Lower leg skin (tissue), 4 donors: ENCODE results near the gene BCAT1. TPM values are rescaled to one million over a fixed set of nuclear protein-coding genes. Genes with fewer than 3 reads are reported as not detected.

Experiments used
- DNase-seq, 2 donors: peaks; one replicate each; pipeline ENCODE4 v3.0.0-alpha.2; 2019; ENCODE audit warnings: low spot score in 2 of 2
- H3K4me3 ChIP-seq: fragments of 200-600 bp; sonication (generic); 2 replicates; pipeline ENCODE4 v1.5.1; 2017; ENCODE audit warnings: mild to moderate bottlenecking, low read depth; ENCODE audit not compliant: poor library complexity, severe bottlenecking
- CTCF ChIP-seq, 3 donors: fragments of 450-650 bp; IDR thresholded peaks; one replicate each; pipeline ENCODE4 v1.5.1; 2016; ENCODE audit warnings: antibody characterized with exemption in 3 of 3, mild to moderate bottlenecking in 3 of 3, moderate library complexity in 2 of 3
- POLR2A ChIP-seq, 2 donors: fragments of 450-650 bp; IDR thresholded peaks; one replicate each; pipeline ENCODE4 v1.6.1; 2016 to 2017; ENCODE audit warnings: antibody characterized with exemption in 2 of 2, mild to moderate bottlenecking in 1 of 2, moderate library complexity in 1 of 2
- WGBS, 2 donors: methylation state at CpG; one replicate each; pipeline ENCODE4 v1.1.5; 2018; 5-methylcytosine and 5-hydroxymethylcytosine counted together
- intact Hi-C: fragments of 100-400 bp; cut with DNase I; formaldehyde crosslinking; loops from one replicate; pipeline ENCODE4 v1.15.0; 2023; ENCODE audit warnings: low total_unique reads
- total RNA-seq, 4 donors: library from RNA; depleted of rRNA; stranded (reverse); fragments of >200 nt; gene quantifications; one replicate each; pipeline ENCODE4 v1.1.0, GENCODE V29; 2016

Gene BCAT1
- total RNA-seq, 4 donors from 2014 or later: 1.0 to 4.6 (median 2.8) TPM

GRCh38 chr12:24803430-24804245 lies 145.3 kb downstream of the BCAT1 start:
- 23 to 34% methylated on average over 5 of the region's 5 CpGs for WGBS, 2 donors
- intact Hi-C loops: no loop called here
- TF ChIP-seq POLR2A (IDR thresholded peaks at IDR 0.05): no peak
- TF ChIP-seq CTCF (IDR thresholded peaks at IDR 0.05): no peak
- DNase-seq: no peak
- H3K4me3 ChIP-seq: no peak overlapping the region

- no peak for TF ChIP-seq CTCF (IDR thresholded peaks at IDR 0.05)
- no peak for TF ChIP-seq POLR2A (IDR thresholded peaks at IDR 0.05)
These were observed 150.6 kb downstream of the BCAT1 start for GRCh38 chr12:24798335-24798734.

GRCh38 chr12:24797901-24798300 lies 151.0 kb downstream of the BCAT1 start:
- 89 to 96% methylated on average over 2 of the region's 2 CpGs for WGBS, 2 donors
- DNase-seq: no peak
- no peak for TF ChIP-seq POLR2A (IDR thresholded peaks at IDR 0.05)
- no peak for TF ChIP-seq CTCF (IDR thresholded peaks at IDR 0.05)
- intact Hi-C loops: no loop called here
- H3K4me3 ChIP-seq: no peak overlapping the region

More at GRCh38 chr12:24798335-24798734, 150.6 kb downstream of the BCAT1 start:
- intact Hi-C loops: no loop called here
- H3K4me3 ChIP-seq: no peak overlapping the region
- no peak for DNase-seq

GRCh38 chr12:24796876-24797275 lies 152.0 kb downstream of the BCAT1 start:
- WGBS, 2 donors: 53 to 55% methylated on average over 5 of the region's 5 CpGs
- no peak for DNase-seq
- intact Hi-C loops: no loop called here
- TF ChIP-seq POLR2A (IDR thresholded peaks at IDR 0.05) (no peak), CTCF (IDR thresholded peaks at IDR 0.05) (no peak)
- H3K4me3 ChIP-seq: no peak overlapping the region

GRCh38 chr12:24795699-24796347 lies 153.1 kb downstream of the BCAT1 start:
- intact Hi-C loops: no loop called here
- no peak overlapping the region for H3K4me3 ChIP-seq
- 37 to 41% methylated on average over 4 of the region's 4 CpGs for WGBS, 2 donors
- no peak for DNase-seq
- TF ChIP-seq CTCF (IDR thresholded peaks at IDR 0.05) (no peak), POLR2A (IDR thresholded peaks at IDR 0.05) (no peak)
